ENCODE results near the gene XPNPEP2. TPM values are rescaled to one million over a fixed set of nuclear protein-coding genes. Genes with fewer than 3 reads are reported as not detected.

The XPNPEP2 gene, protein sequence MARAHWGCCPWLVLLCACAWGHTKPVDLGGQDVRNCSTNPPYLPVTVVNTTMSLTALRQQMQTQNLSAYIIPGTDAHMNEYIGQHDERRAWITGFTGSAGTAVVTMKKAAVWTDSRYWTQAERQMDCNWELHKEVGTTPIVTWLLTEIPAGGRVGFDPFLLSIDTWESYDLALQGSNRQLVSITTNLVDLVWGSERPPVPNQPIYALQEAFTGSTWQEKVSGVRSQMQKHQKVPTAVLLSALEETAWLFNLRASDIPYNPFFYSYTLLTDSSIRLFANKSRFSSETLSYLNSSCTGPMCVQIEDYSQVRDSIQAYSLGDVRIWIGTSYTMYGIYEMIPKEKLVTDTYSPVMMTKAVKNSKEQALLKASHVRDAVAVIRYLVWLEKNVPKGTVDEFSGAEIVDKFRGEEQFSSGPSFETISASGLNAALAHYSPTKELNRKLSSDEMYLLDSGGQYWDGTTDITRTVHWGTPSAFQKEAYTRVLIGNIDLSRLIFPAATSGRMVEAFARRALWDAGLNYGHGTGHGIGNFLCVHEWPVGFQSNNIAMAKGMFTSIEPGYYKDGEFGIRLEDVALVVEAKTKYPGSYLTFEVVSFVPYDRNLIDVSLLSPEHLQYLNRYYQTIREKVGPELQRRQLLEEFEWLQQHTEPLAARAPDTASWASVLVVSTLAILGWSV
- 0.11 and 0.26 TPM in 2 replicates for total RNA-seq

DNA sequence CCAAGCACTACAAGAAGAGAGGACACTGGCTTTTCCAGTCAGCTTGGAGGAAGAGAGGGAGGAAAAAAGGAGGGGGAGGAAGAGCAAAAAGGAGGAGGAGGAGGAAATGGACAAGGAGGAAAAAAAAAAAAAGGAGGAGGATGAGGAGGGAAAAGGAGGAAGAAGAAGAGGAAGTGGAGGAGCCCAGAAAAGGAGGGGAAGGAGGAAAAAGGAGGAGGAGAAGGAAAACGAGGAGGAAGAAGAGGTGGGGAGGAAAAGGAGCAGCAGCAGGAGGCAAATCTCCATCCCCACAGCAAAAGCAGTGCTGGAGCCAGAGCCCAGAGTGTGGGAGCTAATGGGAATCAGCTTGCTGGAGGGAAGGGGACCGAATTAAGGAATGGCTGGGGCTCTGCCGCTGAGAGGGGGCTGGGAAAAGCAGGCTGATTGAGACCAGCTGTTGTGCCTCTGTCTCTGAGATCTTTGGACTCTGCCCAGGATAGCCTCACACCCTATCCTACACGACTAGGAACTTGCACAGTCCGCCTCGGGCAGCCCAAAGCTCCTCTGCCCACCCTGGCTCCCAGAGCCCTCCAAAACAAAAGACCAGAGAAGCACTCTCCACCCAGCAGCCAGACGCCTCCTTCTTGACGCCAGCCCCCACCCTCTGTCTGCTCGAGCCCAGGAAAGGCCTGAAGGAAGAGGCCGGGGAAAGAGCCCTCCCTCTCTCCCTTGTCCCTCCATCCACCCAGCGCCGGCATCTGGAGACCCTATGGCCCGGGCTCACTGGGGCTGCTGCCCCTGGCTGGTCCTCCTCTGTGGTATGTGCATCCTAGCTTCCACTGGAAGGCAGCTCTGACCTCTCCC lies at the start of gene XPNPEP2:
TSS of gene XPNPEP2 (plus strand) at position 514 of the 843 bp plus-strand sequence. CDS start at position 749, 235 bp downstream.

GRCh38 chrX:129779747-129780146 lies 41.0 kb downstream of the XPNPEP2 start, which contains the start of gene SASH3:
TSS of gene SASH3 (plus strand) at chrX:129779949. CDS start at chrX:129780098, 149 bp downstream.

Small RNAs within 50 kb of the gene (small RNA-seq; reads per million reads assigned to genes)
- not detected for gene RF00017

Other genes starting within 250 kb of the XPNPEP2 start
- 64.8 and 79.2 TPM in 2 replicates for gene SMARCA1, start 215.5 kb upstream of the XPNPEP2 start, total RNA-seq
- 22.3 and 22.8 TPM in 2 replicates for gene OCRL, start 198.7 kb upstream of the XPNPEP2 start, total RNA-seq
- 4.5 and 8.8 TPM in 2 replicates for gene APLN, start 84.0 kb upstream of the XPNPEP2 start, total RNA-seq
- gene SASH3, start 41.0 kb downstream of the XPNPEP2 start, total RNA-seq = not detected in 2 replicates
- gene ZDHHC9, start 104.9 kb downstream of the XPNPEP2 start, total RNA-seq = 30.8 and 33.5 TPM in 2 replicates
- gene UTP14A, start 167.2 kb downstream of the XPNPEP2 start, total RNA-seq = 23.2 and 24.7 TPM in 2 replicates
- gene BCORL1, start 243.7 kb downstream of the XPNPEP2 start, total RNA-seq = 2.0 and 2.2 TPM in 2 replicates

Data from articular chondrocyte of knee joint (primary cell).